ENCODE measurements around the gene CLEC20A. TPM values are rescaled to one million over a fixed set of nuclear protein-coding genes. Genes with fewer than 3 reads are reported as not detected.
"Not testable (repeated sequence)": the region's sequence is repeated elsewhere in the genome, so short reads cannot be mapped to it uniquely, and the experiment has no call there.

Gene CLEC20A
- total RNA-seq, 1 donor from 2014 or later: not detected

- no peak overlapping the region for H3K27ac ChIP-seq
- TF ChIP-seq POLR2A (IDR thresholded peaks at IDR 0.05) (no peak), CTCF (IDR thresholded peaks at IDR 0.05) (no peak), POLR2AphosphoS5 (IDR thresholded peaks at IDR 0.05; ENCODE audit: insufficient read depth in 1 of 2, low read depth in 1 of 2) (no peak)
- no peak for DNase-seq (ENCODE audit: extremely low spot score in 2 of 2)
- no peaks in the 10 kb centered on the region for H3K9me3 ChIP-seq
- no peak overlapping the region for H3K4me3 ChIP-seq
- H3K4me1 ChIP-seq: peaks cover 4% of the 10 kb centered on the region
- intact Hi-C loops (cut with DNase I): loop anchor here (10.0 kb wide), 1 partner anchor 495 kb away; no protein-coding TSS in a partner anchor
- no peaks in the 10 kb centered on the region for H3K36me3 ChIP-seq
- no peaks in the 10 kb centered on the region for H3K27me3 ChIP-seq
These were observed 12.7 kb upstream of the CLEC20A start for GRCh38 chr1:178509414-178510007.

DNA sequence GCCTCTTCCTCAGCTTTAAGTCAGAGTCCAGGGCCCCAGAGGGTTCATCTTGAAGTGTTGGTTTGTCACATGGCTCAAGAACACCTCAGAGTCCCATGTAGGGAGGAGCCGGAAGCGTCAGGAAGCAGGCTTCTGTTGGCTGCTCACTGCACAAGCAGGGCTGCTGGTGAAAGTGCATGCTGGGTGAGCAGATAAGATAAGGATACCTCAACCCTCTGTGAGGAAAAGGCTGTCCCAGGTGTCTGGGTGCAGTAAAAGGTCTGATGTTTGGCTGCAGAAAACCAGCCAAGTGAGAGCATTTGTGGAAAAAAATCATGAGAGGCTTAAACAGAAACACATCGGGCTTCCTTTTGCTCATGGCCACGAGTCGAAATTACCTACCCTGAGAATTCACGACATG, 9.9 kb upstream of the CLEC20A start:
- H3K9me3 ChIP-seq: no peaks in the 10 kb centered on the region
- H3K36me3 ChIP-seq: no peaks in the 10 kb centered on the region
- intact Hi-C loops (cut with DNase I): no loop called here
- H3K4me3 ChIP-seq: no peak overlapping the region
- no peak for TF ChIP-seq CTCF (IDR thresholded peaks at IDR 0.05)
- no peak for TF ChIP-seq POLR2AphosphoS5 (IDR thresholded peaks at IDR 0.05; ENCODE audit: insufficient read depth in 1 of 2, low read depth in 1 of 2)
- no peak for TF ChIP-seq POLR2A (IDR thresholded peaks at IDR 0.05)
- H3K27ac ChIP-seq: no peak overlapping the region
- H3K27me3 ChIP-seq: no peaks in the 10 kb centered on the region
- peaks cover 4% of the 10 kb centered on the region for H3K4me1 ChIP-seq
- no peak for DNase-seq (ENCODE audit: extremely low spot score in 2 of 2)

DNA sequence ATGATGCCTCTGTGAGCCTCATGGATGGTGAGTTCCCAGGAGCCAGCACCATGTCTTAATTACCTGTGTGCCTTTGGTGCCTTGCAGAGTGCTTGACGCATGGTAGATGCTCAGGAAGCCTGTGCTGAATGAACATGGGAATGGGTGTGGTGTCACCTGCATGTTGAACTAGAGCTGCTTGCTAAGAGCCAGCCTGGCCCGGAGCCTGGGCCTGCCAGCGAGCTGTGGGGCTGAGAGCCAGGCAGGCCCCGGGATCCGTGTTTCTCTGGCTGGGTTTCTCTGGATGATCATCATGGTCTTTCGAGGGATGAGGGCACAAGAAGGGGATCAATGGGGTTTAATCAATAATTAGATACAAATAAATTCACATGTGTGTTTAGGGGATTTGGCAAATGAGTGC, 9.4 kb upstream of the CLEC20A start:
- Histone ChIP-seq H3K4me1 (peaks cover 4% of the 10 kb centered on the region), H3K36me3 (no peaks in the 10 kb centered on the region), H3K4me3 (no peak overlapping the region), H3K27ac (no peak overlapping the region), H3K9me3 (no peaks in the 10 kb centered on the region), H3K27me3 (no peaks in the 10 kb centered on the region)
- DNase-seq (ENCODE audit: extremely low spot score in 2 of 2): no peak
- TF ChIP-seq CTCF (IDR thresholded peaks at IDR 0.05): no peak
- TF ChIP-seq POLR2A (IDR thresholded peaks at IDR 0.05): no peak
- TF ChIP-seq POLR2AphosphoS5 (IDR thresholded peaks at IDR 0.05; ENCODE audit: insufficient read depth in 1 of 2, low read depth in 1 of 2): no peak
- intact Hi-C loops (cut with DNase I): no loop called here

DNA sequence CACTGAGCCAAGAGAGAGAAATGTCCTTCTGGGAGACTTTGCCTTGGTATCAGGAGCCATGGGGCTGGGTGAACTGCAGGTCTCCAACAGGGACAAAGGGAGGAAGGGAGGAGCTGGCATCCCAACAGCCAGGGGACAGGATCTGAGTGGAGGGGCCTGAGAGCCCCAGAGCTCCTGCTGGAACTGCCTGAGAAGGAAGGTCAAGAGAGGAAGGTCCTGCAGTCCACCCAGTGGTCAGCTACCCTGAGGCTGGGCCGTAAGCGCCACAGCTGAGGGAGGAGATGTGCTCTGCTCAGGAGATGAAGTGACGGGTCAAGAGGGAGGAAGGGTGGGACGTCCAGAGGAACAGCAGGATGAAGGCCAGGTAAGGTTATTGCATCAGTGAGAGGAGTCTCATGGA, 7.5 kb upstream of the CLEC20A start:
- intact Hi-C loops (cut with DNase I): no loop called here
- TF ChIP-seq POLR2A (IDR thresholded peaks at IDR 0.05) (no peak), CTCF (IDR thresholded peaks at IDR 0.05) (no peak), POLR2AphosphoS5 (IDR thresholded peaks at IDR 0.05; ENCODE audit: insufficient read depth in 1 of 2, low read depth in 1 of 2) (no peak)
- DNase-seq (ENCODE audit: extremely low spot score in 2 of 2): no peak
- no peaks in the 10 kb centered on the region for H3K9me3 ChIP-seq
- peaks cover 4% of the 10 kb centered on the region for H3K4me1 ChIP-seq
- H3K4me3 ChIP-seq: no peak overlapping the region
- no peak overlapping the region for H3K27ac ChIP-seq
- H3K36me3 ChIP-seq: no peaks in the 10 kb centered on the region
- H3K27me3 ChIP-seq: no peaks in the 10 kb centered on the region

GRCh38 chr1:178503849-178504248, 7.1 kb upstream of the CLEC20A start:
- H3K9me3 ChIP-seq: no peaks in the 10 kb centered on the region
- H3K27ac ChIP-seq: no peak overlapping the region
- H3K4me1 ChIP-seq: peaks cover 4% of the 10 kb centered on the region
- no peaks in the 10 kb centered on the region for H3K27me3 ChIP-seq
- no peak for TF ChIP-seq POLR2AphosphoS5 (IDR thresholded peaks at IDR 0.05; ENCODE audit: insufficient read depth in 1 of 2, low read depth in 1 of 2)
- TF ChIP-seq POLR2A (IDR thresholded peaks at IDR 0.05): no peak
- intact Hi-C loops (cut with DNase I): no loop called here
- DNase-seq (ENCODE audit: extremely low spot score in 2 of 2): no peak
- no peak overlapping the region for H3K4me3 ChIP-seq
- no peaks in the 10 kb centered on the region for H3K36me3 ChIP-seq

DNA sequence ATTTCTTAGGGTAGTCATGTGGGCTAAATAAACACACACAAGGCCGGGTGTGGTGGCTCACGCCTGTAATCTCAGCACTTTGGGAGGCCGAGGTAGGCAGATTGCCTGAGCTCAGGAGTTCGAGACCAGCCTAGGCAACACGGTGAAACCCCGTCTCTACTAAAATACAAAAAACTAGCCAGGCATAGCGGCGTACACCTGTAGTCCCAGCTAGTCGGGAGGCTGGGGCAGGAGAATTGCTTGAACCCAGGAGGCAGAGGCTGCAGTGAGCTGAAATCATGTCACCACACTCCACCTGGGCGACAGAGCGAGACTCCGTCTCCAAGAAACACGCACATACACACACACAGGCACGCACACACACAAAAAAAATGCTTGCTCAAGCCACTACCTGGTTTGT, 6.6 kb upstream of the CLEC20A start:
- H3K36me3 ChIP-seq; H3K27me3 ChIP-seq; H3K4me3 ChIP-seq; DNase-seq (ENCODE audit: extremely low spot score in 2 of 2); intact Hi-C loops (cut with DNase I); H3K27ac ChIP-seq; H3K9me3 ChIP-seq; H3K4me1 ChIP-seq: not testable (repeated sequence)
